22Rv1 (cell line): Measurements from ENCODE around the gene RNF213.

Source experiments
- H3K27ac ChIP-seq: fragments of 450-650 bp; 2 replicates; pipeline ENCODE4 v1.5.1; 2017
- ZFX ChIP-seq: fragments of 450-650 bp; IDR thresholded peaks from 2 replicates; pipeline ENCODE4 v1.6.1; 2017; ENCODE audit warnings: antibody characterized with exemption, borderline replicate concordance
- TF ChIP-seq, protein P1 (sequence below): fragments of 450-650 bp; IDR thresholded peaks from 2 replicates; pipeline ENCODE4 v1.5.1; 2017; ENCODE audit warnings: mild to moderate bottlenecking

Gene RNF213

DNA sequence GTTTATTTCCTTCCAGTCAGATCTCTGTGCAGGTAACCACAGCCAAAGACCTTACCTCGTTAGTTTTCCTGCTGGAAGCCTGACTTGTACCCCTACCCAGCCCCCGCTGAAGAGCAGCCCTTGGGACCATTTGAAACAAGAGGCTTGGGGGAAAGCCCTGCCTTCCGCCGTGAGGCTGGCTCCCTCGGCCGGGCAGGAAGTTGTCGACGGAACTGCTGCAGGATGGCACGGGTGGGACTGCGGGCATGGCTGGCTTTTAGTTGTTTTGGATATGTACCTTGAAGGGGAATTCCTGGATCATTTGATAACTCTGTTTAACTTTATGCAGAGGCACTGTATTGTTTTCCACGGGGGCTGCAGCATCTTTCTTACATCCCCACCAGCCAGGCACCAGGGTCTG lies 105.3 kb downstream of the RNF213 start:
- TF ChIP-seq, protein P1, sequence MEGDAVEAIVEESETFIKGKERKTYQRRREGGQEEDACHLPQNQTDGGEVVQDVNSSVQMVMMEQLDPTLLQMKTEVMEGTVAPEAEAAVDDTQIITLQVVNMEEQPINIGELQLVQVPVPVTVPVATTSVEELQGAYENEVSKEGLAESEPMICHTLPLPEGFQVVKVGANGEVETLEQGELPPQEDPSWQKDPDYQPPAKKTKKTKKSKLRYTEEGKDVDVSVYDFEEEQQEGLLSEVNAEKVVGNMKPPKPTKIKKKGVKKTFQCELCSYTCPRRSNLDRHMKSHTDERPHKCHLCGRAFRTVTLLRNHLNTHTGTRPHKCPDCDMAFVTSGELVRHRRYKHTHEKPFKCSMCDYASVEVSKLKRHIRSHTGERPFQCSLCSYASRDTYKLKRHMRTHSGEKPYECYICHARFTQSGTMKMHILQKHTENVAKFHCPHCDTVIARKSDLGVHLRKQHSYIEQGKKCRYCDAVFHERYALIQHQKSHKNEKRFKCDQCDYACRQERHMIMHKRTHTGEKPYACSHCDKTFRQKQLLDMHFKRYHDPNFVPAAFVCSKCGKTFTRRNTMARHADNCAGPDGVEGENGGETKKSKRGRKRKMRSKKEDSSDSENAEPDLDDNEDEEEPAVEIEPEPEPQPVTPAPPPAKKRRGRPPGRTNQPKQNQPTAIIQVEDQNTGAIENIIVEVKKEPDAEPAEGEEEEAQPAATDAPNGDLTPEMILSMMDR = no peak
- no peak for TF ChIP-seq ZFX
- no peak overlapping the region for H3K27ac ChIP-seq

DNA sequence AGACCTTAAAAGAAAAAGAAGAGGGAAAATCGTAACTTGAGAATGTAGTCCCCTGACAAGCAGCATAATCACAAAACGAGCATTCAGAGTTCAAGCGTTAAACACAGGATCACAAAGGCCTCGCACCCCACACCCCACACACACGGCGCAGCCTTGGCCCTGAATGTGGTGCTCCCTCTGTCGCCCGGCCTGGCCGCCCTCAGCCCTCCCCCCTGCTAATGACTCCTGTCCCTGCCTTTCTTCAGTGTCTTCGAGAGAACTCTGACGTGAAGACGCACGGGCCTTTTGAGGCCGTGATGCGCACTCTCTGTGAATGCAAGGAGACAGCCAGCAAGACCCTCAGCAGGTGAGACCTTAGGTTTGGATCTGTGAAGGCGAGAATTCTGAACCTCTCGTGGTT lies 106.9 kb downstream of the RNF213 start:
- no peak overlapping the region for H3K27ac ChIP-seq
- TF ChIP-seq ZFX = no peak
- TF ChIP-seq, protein P1 = no peak

DNA sequence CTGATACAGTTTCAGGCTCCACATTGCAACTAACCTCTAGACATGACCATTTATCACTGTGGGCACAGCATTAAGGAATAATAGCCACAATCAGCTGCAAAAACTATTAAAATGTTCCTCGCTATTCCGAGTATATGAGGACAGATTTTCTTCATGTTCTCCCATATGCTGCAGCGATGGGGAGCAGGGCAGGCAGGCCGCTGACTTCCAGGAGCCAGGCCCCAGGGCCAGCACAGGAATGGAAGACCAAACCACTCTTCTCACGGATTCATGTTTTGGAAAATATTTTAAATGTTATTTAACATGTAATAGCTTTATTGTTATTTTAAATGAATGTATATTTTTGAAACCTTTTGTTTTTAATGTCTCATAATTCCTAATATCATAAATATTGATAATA lies 110.5 kb downstream of the RNF213 start:
- no peak overlapping the region for H3K27ac ChIP-seq
- TF ChIP-seq, protein P1 = no peak
- TF ChIP-seq ZFX = no peak

DNA sequence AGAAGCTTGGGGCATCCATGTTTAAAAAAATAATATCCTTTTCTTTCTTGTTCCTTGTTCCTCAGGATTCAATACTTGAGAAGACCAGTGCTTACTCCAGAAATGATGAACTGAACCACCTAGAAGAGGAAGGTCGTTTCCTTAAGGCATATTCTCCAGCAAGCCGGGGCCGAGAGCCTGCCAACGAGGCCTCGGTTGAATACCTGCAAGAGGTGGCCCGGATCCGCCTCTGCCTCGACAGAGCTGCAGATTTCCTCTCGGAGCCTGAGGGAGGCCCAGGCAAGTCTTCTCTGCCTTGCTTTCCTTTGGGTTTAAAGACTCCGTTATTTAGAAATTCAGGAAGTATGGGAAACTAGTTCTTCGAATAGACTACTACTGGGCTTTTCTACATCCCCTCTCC lies 111.8 kb downstream of the RNF213 start:
- H3K27ac ChIP-seq = no peak overlapping the region
- TF ChIP-seq ZFX = no peak
- TF ChIP-seq, protein P1 = no peak

DNA sequence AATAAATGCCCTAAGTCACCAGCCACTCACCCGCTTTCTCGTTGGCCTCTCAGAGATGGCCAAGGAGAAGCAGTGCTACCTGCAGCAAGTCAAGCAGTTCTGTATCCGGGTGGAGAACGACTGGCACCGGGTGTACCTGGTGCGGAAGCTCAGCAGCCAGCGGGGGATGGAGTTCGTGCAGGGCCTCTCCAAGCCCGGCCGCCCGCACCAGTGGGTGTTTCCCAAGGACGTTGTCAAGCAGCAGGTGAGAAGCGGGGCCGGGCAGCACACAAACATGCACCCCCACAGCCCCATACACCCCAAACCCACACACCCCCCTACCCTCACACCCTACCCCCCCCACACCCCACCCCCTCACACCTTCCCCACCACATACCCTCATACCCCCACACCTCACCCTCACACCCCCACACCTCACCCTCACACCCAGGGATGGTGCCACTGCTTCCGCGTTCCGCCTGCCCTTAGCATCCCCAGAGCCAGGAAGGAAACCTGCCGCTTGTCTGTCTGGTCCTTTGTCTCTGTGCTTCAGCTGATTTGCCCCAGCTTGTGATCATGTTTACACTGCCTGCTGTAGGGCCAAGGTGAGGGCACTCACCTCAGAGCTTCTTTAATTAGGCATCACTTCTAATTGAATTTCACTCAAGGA lies 112.4 kb downstream of the RNF213 start:
- TF ChIP-seq, protein P1 = no peak
- TF ChIP-seq ZFX = no peak

DNA sequence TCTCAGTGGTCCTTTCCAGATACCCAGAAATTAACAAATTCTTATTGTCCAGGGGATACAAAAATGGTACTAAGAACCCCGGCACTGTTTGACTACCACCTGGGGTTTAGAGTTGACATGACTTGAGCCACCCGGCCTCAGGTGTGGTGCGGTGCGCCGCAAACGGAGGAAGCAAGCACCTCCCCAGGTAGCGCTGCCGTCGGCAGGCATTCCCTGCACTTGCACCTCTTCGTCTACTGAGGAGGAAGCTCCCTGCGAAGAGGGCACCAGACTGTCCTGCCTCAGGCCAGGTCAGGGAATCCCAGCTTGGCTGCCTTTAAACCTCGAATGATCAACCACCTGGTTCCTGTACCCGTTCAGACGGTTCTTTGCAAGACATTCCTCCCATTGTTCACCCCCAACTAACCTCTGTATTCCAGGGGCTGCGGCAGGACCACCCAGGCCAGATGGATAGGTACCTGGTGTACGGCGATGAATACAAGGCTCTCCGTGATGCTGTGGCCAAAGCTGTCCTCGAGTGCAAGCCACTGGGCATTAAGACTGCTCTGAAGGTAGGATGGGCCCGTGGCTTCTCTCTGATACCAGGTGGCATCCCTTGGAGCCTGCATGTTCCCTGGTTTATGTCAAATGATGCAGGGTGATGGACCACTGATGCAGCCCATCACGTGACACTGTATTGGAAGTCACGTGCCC lies 113.5 kb downstream of the RNF213 start:
- no peak overlapping the region for H3K27ac ChIP-seq
- no peak for TF ChIP-seq ZFX
- TF ChIP-seq, protein P1 = no peak

More for the DNA sequence above, 112.4 kb downstream of the RNF213 start:
- H3K27ac ChIP-seq = no peak overlapping the region
